NAMALWA (cell line): ENCODE data around the gene TTYH3.
"Not testable (repeated sequence)": the region's sequence is repeated elsewhere in the genome, so short reads cannot be mapped to it uniquely, and the experiment has no call there.

Experiments
- DNase-seq: peaks from one replicate; pipeline ENCODE4 v3.0.0-alpha.2; 2015; ENCODE audit warnings: low spot score

TTYH3 gene

DNA sequence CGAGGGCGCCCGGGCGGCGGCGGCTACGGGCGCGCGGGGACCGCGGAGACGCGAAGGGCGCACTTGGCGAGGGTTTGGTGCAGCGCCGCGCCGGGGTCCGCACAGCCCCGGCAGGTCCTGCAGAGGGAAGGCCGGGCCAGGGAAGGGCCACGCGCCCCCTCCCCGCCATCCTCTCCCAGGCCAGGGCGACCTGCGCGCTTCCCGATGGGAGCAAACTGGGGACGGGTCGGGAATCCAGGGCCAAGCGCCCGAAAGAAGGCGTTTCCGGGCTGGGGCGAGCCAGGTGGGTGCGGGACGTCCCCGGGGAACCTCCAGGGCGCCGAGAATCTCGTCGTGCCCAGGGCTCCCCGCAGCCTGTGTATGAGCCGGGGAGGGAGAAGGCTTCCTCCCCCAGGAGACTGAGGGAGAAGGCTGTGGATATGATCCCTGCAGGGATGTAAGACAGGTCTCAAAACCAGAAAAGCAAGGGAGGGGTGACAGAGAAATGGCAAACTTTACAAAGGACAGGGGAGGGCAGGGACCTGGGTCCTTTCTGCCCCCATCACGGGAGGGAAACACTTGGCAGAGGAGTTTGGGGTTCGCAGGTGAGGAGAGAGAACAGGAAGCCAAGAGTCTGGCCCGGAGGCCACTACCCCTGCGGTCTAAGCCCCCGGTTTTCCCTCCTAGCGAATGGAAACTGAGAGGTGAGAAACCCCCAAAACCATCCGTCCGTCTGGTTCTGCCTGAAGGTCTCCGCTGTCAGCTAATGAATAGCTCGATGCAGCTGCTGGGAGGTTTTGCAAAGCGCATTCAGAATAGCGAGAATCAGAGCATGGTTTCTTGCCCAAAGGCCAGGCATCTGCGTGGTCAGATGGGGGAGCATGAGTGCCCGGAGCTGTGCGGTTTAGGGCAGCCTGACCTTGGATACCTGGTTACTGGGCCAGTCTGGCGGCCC, 56.9 kb downstream of the TTYH3 start:
- no peak for DNase-seq

- DNase-seq, result no peak
These were observed 57.6 kb downstream of the TTYH3 start for GRCh38 chr7:2689343-2689847.

- DNase-seq, result no peak
These were observed 58.3 kb downstream of the TTYH3 start for GRCh38 chr7:2689951-2690705.

DNA sequence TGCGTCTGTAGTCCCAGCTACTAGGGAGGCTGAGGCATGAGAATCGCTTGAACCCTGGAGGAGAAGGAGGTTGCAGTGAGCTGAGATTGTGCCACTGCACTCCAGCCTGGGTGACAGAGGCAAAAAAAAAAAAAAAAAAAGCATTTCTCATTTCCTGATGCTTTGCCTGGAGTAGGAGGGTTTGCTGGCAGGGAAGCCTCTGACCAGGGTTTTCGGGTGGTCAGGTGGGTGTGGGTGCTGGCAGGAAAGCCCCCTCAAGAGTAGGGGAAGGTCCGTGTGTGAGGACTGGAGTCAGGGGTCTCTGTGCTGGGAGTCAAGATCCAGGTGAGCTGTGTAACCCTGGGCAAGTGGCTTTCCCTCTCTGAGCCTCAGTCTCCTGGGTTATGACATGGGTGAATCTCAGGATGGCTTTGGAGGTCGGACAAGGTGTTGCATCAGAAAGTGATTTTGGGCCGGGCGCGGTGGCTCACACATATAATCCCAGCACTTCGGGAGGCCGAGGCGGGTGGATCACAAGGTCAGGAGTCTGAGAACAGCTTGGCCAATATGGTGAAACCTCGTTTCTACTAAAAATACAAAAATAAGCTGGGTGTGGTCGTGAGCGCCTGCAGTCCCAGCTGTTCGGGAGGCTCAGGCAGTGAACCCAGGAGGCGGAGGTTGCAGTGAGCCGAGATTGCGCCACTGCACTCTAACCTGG, 59.4 kb downstream of the TTYH3 start:
- no peak for DNase-seq

DNA sequence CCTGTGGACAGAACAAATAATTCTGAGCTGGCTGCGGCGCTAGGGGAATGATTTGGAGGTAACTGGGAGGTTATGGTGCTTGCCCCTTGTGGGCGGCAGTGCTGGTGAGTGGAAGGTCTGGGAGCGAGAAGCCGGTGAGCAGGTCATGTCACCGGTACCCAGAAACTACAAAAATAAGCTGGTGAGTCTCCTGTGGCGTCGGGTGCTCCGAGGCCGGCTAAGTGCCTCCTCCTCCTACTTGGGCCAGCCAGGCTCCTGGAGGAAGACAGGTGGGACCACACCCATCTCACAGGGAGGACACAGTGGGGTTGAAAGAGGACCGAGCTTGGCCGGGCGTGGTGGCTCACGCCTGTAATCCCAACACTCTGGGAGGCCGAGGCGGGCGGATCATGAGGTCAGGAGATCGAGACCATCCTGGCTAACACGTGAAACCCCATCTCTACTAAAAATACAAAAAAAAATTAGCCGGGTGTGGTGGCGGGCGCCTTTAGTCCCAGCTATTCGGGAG, 60.2 kb downstream of the TTYH3 start:
- not testable (repeated sequence) for DNase-seq

DNA sequence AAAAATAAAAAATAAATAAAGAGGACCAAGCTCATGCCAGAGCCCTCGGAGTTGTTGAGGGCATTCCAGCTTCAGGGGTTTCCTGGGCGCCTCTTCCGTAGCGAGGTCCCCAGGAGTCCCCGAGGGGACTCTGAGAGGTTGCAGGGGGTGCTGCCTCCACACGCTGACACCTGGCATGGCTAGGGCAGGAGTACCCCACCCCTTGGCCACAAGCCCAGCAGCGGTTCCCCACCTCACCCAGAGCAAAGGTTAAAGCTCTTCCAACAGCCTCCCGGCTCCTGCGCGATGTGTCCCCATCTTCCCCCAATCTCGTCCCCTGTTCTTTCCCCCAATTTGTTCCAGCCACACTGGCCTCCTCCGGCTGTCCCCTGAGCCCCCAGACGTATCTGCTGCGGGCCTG, 60.8 kb downstream of the TTYH3 start:
- DNase-seq, result no peak

GRCh38 chr7:2693420-2694121, 61.8 kb downstream of the TTYH3 start:
- DNase-seq, result not testable (repeated sequence)

GRCh38 chr7:2694122-2694436, 62.3 kb downstream of the TTYH3 start:
- not testable (repeated sequence) for DNase-seq

DNA sequence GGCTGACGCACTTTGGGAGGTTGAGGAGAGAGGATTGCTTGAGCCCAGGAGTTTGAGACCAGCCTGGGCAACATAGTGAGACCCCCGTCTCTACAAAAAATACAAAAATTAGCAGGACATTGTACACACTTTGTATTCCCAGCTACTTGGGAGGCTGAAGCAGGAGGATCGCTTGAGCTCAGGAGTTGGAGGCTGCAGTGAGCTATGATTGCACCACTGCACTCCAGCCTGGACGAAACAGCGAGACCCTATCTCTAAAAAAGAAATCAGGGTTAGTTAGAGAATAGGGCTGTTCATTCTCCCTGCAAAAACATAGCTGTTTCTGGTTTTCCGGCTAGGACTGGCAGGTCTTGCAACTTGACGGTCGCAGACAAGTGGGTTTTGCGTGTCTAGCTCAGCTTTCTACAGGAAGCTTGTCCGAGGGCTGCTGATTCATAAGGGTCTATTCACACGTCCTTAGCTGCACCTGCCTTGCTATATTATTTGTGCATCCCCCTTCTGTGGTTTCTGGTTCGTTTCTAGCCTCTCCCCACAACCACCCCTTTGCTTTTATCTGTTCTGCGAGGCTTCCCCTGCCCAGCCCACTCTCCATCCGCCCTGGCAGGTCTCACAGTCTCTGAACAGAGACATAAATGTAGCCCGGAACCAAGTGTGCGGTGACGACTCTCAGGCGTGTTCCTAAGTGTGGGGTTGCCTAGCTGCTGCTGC, 66.9 kb downstream of the TTYH3 start:
- DNase-seq, result peak; percentile 77

GRCh38 chr7:2699289-2699620, 67.5 kb downstream of the TTYH3 start:
- DNase-seq, result no peak

DNA sequence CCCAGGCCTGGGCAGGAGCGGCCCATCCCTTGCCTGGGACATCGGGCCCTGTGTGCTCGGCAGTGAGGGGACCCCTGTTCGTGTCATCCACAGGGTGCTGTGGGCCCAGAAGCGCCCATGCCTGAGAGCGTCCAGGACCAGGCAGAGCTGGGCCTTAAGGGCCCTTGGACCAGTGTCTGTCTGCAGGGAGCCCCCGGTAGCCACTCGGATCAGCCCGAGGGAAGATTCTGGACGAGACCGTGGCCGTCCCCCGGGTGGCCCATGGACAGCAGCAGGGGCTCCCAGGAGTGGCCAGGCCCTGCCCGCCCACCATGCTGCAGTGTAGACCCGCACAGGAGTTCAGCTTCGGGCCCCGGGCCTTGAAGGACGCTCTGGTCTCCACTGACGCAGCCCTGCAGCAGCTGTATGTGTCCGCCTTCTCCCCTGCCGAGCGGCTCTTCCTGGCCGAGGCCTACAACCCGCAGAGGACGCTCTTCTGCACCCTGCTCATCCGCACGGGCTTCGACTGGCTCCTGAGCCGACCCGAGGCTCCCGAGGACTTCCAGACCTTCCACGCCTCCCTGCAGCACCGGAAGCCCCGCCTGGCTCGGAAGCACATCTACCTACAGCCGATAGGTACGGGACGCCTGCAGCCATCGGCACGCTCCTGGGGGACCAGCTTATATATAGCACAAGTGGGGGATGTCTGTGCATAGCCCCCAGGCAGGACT, 68.5 kb downstream of the TTYH3 start:
- DNase-seq, result no peak

- DNase-seq, result no peak
These were observed 69.6 kb downstream of the TTYH3 start for GRCh38 chr7:2701424-2701823.

DNA sequence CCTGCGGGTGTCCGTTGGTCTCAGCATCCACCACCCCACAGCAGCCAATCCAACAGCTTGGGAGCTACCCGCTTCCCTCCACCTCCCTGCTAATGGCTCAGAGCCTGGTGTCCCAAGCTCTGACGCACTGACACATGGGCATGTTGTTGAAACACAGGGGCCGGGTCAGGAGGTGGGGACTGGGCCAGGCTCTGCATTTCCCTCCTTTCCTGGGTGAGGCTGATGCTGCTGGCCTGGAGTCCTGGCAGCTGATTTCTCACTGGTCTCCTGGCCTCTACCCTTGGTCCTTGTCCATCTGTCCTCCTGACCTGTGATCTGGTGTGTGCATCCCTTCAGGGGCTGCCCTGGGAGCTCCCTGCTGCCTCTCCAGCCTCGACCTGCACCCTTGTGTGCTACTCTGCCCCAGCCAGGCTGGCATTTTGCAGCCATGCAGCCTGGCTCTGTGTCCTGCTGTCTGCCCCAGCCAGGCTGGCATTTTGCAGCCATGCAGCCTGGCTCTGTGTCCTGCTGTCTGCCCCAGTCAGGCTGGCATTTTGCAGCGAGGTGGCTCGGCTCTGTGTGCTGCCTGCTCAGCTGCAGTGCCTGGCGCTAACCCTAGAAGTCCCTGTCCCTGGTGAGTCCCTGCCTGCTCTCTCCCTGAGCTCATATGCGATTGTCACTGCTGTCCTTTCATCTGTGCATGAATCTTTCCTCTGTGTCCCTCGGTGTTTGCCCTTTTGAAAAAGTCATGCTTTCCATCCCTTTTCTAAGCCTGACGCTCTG, 70.2 kb downstream of the TTYH3 start:
- DNase-seq, result no peak

GRCh38 chr7:2702594-2702957, 70.8 kb downstream of the TTYH3 start:
- no peak for DNase-seq

- no peak for DNase-seq
These were observed 73.7 kb downstream of the TTYH3 start for GRCh38 chr7:2705371-2706096.

- no peak for DNase-seq
These were observed 74.9 kb downstream of the TTYH3 start for GRCh38 chr7:2706685-2707126.

DNA sequence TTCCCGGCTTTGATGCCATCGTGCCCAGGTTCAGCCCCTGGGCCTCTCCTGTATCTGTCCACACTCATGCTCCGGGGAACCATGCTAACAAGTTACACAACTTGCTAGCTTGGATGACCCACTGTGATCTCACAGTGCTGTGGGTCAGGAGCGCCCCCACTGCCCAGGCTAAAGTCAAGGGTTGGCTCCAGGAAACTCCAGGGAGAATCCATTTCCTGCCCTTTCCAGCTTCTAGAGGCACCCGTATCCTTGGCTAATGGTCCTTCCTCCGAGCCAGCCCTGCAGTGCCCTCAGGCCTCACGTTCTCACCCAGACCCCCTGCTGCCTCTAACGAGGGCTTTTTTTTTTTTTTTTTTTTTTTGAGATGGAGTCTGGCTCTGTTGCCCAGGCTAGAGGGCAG, 75.7 kb downstream of the TTYH3 start:
- DNase-seq, result no peak

DNA sequence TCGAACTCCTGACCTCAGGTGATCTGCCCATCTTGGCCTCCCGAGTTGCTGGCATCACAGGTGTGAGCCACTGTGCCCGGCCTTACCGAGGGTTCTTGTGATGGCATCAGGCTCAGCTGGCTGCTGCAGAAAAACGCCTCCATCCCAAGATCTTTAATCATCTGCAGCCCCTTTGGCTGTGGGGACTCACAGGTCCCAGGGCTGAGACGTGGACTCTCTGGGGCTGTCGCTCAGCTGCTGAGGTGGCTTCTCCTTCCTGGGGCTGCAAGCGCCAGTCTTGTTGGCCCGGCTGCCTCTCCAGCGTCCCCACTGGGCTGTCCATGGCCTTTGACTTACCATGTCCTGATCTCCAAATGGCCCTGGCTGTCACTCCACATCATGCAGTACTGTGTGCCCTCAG, 76.3 kb downstream of the TTYH3 start:
- DNase-seq, result no peak
